ENCODE measurements around the gene TMEM131.
"Not testable (repeated sequence)": the region's sequence is repeated elsewhere in the genome, so short reads cannot be mapped to it uniquely, and the experiment has no call there.

TMEM131 gene

GRCh38 chr2:97723156-97724072, 272.3 kb downstream of the TMEM131 start:
- DNase-seq (ENCODE audit: low read depth), result no peak

GRCh38 chr2:97722227-97722626, 273.5 kb downstream of the TMEM131 start:
- no peak for DNase-seq (ENCODE audit: low read depth)

GRCh38 chr2:97720746-97721145, 275.0 kb downstream of the TMEM131 start:
- no peak for DNase-seq (ENCODE audit: low read depth)

GRCh38 chr2:97719362-97720155, 276.2 kb downstream of the TMEM131 start:
- DNase-seq (ENCODE audit: low read depth), result no peak

- DNase-seq (ENCODE audit: low read depth), result no peak
Measured at GRCh38 chr2:97718942-97719341, 276.8 kb downstream of the TMEM131 start.

GRCh38 chr2:97718051-97718882, 277.5 kb downstream of the TMEM131 start:
- DNase-seq (ENCODE audit: low read depth), result peak; percentile 65

- DNase-seq (ENCODE audit: low read depth), result no peak
Measured at GRCh38 chr2:97717613-97717995, 278.1 kb downstream of the TMEM131 start.

GRCh38 chr2:97716695-97717612, 278.8 kb downstream of the TMEM131 start:
- no peak for DNase-seq (ENCODE audit: low read depth)

GRCh38 chr2:97715951-97716694, 279.6 kb downstream of the TMEM131 start:
- no peak for DNase-seq (ENCODE audit: low read depth)

- DNase-seq (ENCODE audit: low read depth), result no peak
Measured at GRCh38 chr2:97714950-97715652, 280.6 kb downstream of the TMEM131 start.

GRCh38 chr2:97714084-97714949, 281.4 kb downstream of the TMEM131 start:
- no peak for DNase-seq (ENCODE audit: low read depth)

- DNase-seq (ENCODE audit: low read depth), result peak; percentile 57
Measured at GRCh38 chr2:97713296-97714083, 282.3 kb downstream of the TMEM131 start, which contains the start of gene ZAP70. Gene ZAP70, plus strand, starts transcription at chr2:97713576. Its CDS starts 10,461 bp downstream, at chr2:97724037.

GRCh38 chr2:97712693-97713295, 283.0 kb downstream of the TMEM131 start:
- DNase-seq (ENCODE audit: low read depth), result peak; percentile 48

GRCh38 chr2:97712175-97712574, 283.6 kb downstream of the TMEM131 start:
- not testable (repeated sequence) for DNase-seq (ENCODE audit: low read depth)

- no peak for DNase-seq (ENCODE audit: low read depth)
Measured at GRCh38 chr2:97711394-97711711, 284.4 kb downstream of the TMEM131 start.

GRCh38 chr2:97708608-97709007, 287.1 kb downstream of the TMEM131 start:
- DNase-seq (ENCODE audit: low read depth), result no peak

GRCh38 chr2:97708048-97708380, 287.7 kb downstream of the TMEM131 start:
- no peak for DNase-seq (ENCODE audit: low read depth)
